HepG2 (cell line): ENCODE data around the gene FAM83C. TPM values are rescaled to one million over a fixed set of nuclear protein-coding genes. Genes with fewer than 3 reads are reported as not detected.

ENCODE experiments used
- CBX5 ChIP-seq: sonication (generic); formaldehyde crosslinking; IDR thresholded peaks from 2 replicates; pipeline ENCODE4 v1.4.0; 2020; ENCODE audit warnings: missing genetic modification reagents, borderline replicate concordance
- MEF2D ChIP-seq: sonication (generic); formaldehyde crosslinking; IDR thresholded peaks from 2 replicates; pipeline ENCODE4 v1.5.1; 2020; ENCODE audit warnings: mild to moderate bottlenecking, missing genetic modification reagents
- REXO4 ChIP-seq: sonication (generic); formaldehyde crosslinking; IDR thresholded peaks from 2 replicates; pipeline ENCODE4 v1.8.0; 2022; ENCODE audit warnings: missing genetic modification reagents, mild to moderate bottlenecking, borderline replicate concordance
- RFX1 ChIP-seq: fragments of 450-650 bp; IDR thresholded peaks from 2 replicates; pipeline ENCODE4 v1.6.1; 2017
- SMAD9 ChIP-seq: sonication (generic); formaldehyde crosslinking; IDR thresholded peaks from 2 replicates; pipeline ENCODE4 v1.5.1; 2020; ENCODE audit warnings: mild to moderate bottlenecking, missing genetic modification reagents
- ZNF224 ChIP-seq: sonication (generic); formaldehyde crosslinking; IDR thresholded peaks from 2 replicates; pipeline ENCODE4 v1.5.0; 2020; ENCODE audit warnings: mild to moderate bottlenecking, missing genetic modification reagents
- ZNF496 ChIP-seq: sonication (generic); formaldehyde crosslinking; IDR thresholded peaks from 2 replicates; pipeline ENCODE4 v1.8.1; 2023; ENCODE audit warnings: mild to moderate bottlenecking, moderate library complexity, missing genetic modification reagents; ENCODE audit not compliant: insufficient replicate concordance
- ZNF570 ChIP-seq: sonication (generic); formaldehyde crosslinking; IDR thresholded peaks from 2 replicates; pipeline ENCODE4 v1.4.0; 2020; ENCODE audit warnings: mild to moderate bottlenecking, missing genetic modification reagents, borderline replicate concordance
- ZNF724P ChIP-seq: sonication (generic); formaldehyde crosslinking; IDR thresholded peaks from 2 replicates; pipeline ENCODE4 v1.8.0; 2022; ENCODE audit warnings: missing genetic modification reagents, borderline replicate concordance
- ZNF776 ChIP-seq: sonication (generic); formaldehyde crosslinking; IDR thresholded peaks from 2 replicates; pipeline ENCODE4 v1.4.0; 2020; ENCODE audit warnings: mild to moderate bottlenecking, missing genetic modification reagents
- ZNF788 ChIP-seq: sonication (generic); formaldehyde crosslinking; IDR thresholded peaks from 2 replicates; pipeline ENCODE4 v1.5.0; 2020; ENCODE audit warnings: mild to moderate bottlenecking, missing genetic modification reagents, borderline replicate concordance
- ZSCAN25 ChIP-seq: sonication (generic); formaldehyde crosslinking; IDR thresholded peaks from 2 replicates; pipeline ENCODE4 v1.8.0; 2022; ENCODE audit warnings: mild to moderate bottlenecking, missing genetic modification reagents
- polyA plus RNA-seq, 8 experiments: library from polyadenylated mRNA; depleted of rRNA in 3 of 8; stranded (reverse) in 7 of 8; unstranded in 1 of 8; fragments of >200 nt; fragmentation: Illumina TruSeq in 4 of 8; extraction: Trizol in 4 of 8; gene quantifications; 2 replicates each; pipeline versions ENCODE4 v1.2.1 to v1.2.3, GENCODE V29; 2011 to 2016; ENCODE audit warnings: low read depth in 4 of 8, missing spikeins in 1 of 8, mixed read lengths in 1 of 8; ENCODE audit not compliant: insufficient read depth in 1 of 8
- total RNA-seq, 5 experiments: library from RNA; depleted of rRNA; stranded (reverse); fragments of >200 nt; fragmentation: Illumina TruSeq; extraction: Trizol; gene quantifications; 2 replicates each; pipeline ENCODE4 v1.2.3, GENCODE V29; 2016; ENCODE audit warnings: low read depth in 1 of 5
- TF ChIP-seq, protein P1 (sequence below): sonication (generic); formaldehyde crosslinking; IDR thresholded peaks from 2 replicates; pipeline ENCODE4 v1.4.0; 2020; ENCODE audit warnings: low read depth, missing genetic modification reagents
- TF ChIP-seq, protein P2 (sequence below): IDR thresholded peaks from 2 replicates; pipeline ENCODE4 v1.6.1; 2012; ENCODE audit warnings: low read length, improper control_type of control experiment
- TF ChIP-seq, protein P3 (sequence below), 2 experiments: sonication (generic) in 1 of 2; formaldehyde crosslinking in 1 of 2; IDR thresholded peaks; 2 replicates each; pipeline versions ENCODE4 v1.4.0 to v1.6.1; 2016 to 2020; ENCODE audit warnings: borderline replicate concordance in 1 of 2, low read depth in 1 of 2, mild to moderate bottlenecking in 1 of 2, missing genetic modification reagents in 1 of 2
- TF ChIP-seq, protein P4 (sequence below): sonication (generic); formaldehyde crosslinking; IDR thresholded peaks from 2 replicates; pipeline ENCODE4 v1.8.1; 2023; ENCODE audit warnings: mild to moderate bottlenecking, missing genetic modification reagents, borderline replicate concordance

The FAM83C gene
- total and polyA plus RNA-seq, 2 of the 13 experiments (the other 11 are each of a cell fraction or from before 2014, with no cell fraction given) = 0.04 TPM; not detected in 1

DNA sequence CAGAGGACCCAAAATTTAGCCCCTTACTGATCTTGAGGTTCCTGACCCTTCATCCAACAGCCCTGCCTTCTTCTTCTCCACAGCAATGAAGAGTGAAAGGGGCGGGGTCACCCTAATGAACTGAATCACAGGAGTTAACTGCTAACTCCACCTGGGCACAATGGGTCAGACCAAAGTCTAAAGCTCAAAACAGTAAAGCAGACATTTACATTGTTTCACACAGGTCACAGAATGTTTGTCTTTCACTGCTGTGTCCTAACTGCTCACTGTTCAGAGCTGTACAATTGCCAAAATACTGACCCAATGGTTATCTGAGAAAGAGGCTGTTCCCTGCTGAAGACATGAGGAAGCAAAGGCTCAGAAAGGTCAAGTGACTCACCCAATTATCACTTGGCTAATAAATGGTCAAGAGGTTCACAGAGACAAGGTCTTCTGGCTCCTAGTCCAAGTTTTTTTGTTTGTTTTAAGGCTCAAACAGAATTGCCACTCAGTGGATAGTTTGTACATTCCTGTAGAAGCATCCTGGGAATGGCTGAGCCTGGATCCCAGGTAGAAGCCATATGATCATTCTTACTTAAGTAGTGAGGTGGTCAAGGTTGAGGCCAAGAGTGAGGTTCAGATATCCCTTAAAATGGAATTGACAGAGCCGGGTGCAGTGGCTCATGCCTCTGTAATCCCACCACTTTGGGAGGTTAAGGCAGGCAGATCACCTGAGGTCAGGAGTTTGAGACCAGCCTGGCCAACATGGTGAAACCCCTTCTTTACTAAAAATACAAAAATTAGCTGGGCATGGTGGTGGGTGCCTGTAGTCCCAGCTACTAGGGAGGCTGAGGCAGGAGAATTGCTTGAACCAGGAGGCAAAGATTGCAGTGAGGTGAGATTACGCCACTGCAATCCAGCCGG, 35.1 kb upstream of the FAM83C start (continued):
- TF ChIP-seq, protein P1, sequence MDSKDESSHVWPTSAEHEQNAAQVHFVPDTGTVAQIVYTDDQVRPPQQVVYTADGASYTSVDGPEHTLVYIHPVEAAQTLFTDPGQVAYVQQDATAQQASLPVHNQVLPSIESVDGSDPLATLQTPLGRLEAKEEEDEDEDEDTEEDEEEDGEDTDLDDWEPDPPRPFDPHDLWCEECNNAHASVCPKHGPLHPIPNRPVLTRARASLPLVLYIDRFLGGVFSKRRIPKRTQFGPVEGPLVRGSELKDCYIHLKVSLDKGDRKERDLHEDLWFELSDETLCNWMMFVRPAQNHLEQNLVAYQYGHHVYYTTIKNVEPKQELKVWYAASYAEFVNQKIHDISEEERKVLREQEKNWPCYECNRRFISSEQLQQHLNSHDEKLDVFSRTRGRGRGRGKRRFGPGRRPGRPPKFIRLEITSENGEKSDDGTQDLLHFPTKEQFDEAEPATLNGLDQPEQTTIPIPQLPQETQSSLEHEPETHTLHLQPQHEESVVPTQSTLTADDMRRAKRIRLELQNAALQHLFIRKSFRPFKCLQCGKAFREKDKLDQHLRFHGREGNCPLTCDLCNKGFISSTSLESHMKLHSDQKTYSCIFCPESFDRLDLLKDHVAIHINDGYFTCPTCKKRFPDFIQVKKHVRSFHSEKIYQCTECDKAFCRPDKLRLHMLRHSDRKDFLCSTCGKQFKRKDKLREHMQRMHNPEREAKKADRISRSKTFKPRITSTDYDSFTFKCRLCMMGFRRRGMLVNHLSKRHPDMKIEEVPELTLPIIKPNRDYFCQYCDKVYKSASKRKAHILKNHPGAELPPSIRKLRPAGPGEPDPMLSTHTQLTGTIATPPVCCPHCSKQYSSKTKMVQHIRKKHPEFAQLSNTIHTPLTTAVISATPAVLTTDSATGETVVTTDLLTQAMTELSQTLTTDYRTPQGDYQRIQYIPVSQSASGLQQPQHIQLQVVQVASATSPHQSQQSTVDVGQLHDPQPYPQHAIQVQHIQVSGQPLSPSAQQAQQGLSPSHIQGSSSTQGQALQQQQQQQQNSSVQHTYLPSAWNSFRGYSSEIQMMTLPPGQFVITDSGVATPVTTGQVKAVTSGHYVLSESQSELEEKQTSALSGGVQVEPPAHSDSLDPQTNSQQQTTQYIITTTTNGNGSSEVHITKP (CRISPR knock-in tag) = peak; percentile 85
- peak; percentile 58 for TF ChIP-seq CBX5 (CRISPR knock-in tag)
- TF ChIP-seq ZNF224 = peak; percentile 90; the same call in 1 of the 2 replicates
- no peak for TF ChIP-seq RFX1
- 0 out of 2 replicates have a peak, but pooled peaks have one; percentile 15 for TF ChIP-seq ZNF724P
- 0 out of 2 replicates have a peak, but pooled peaks have one; percentile 15 for TF ChIP-seq ZNF570 (CRISPR knock-in tag)
- TF ChIP-seq, protein P2, sequence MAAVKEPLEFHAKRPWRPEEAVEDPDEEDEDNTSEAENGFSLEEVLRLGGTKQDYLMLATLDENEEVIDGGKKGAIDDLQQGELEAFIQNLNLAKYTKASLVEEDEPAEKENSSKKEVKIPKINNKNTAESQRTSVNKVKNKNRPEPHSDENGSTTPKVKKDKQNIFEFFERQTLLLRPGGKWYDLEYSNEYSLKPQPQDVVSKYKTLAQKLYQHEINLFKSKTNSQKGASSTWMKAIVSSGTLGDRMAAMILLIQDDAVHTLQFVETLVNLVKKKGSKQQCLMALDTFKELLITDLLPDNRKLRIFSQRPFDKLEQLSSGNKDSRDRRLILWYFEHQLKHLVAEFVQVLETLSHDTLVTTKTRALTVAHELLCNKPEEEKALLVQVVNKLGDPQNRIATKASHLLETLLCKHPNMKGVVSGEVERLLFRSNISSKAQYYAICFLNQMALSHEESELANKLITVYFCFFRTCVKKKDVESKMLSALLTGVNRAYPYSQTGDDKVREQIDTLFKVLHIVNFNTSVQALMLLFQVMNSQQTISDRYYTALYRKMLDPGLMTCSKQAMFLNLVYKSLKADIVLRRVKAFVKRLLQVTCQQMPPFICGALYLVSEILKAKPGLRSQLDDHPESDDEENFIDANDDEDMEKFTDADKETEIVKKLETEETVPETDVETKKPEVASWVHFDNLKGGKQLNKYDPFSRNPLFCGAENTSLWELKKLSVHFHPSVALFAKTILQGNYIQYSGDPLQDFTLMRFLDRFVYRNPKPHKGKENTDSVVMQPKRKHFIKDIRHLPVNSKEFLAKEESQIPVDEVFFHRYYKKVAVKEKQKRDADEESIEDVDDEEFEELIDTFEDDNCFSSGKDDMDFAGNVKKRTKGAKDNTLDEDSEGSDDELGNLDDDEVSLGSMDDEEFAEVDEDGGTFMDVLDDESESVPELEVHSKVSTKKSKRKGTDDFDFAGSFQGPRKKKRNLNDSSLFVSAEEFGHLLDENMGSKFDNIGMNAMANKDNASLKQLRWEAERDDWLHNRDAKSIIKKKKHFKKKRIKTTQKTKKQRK = no peak
- no peak for TF ChIP-seq SMAD9 (CRISPR knock-in tag)
- TF ChIP-seq, protein P3, sequence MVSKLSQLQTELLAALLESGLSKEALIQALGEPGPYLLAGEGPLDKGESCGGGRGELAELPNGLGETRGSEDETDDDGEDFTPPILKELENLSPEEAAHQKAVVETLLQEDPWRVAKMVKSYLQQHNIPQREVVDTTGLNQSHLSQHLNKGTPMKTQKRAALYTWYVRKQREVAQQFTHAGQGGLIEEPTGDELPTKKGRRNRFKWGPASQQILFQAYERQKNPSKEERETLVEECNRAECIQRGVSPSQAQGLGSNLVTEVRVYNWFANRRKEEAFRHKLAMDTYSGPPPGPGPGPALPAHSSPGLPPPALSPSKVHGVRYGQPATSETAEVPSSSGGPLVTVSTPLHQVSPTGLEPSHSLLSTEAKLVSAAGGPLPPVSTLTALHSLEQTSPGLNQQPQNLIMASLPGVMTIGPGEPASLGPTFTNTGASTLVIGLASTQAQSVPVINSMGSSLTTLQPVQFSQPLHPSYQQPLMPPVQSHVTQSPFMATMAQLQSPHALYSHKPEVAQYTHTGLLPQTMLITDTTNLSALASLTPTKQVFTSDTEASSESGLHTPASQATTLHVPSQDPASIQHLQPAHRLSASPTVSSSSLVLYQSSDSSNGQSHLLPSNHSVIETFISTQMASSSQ (IDR thresholded peaks at IDR 0.05; ENCODE audit: low read depth) = peak; percentile 78
- TF ChIP-seq, protein P3 (CRISPR knock-in tag; IDR thresholded peaks at IDR 0.05; ENCODE audit: borderline replicate concordance) = peak; percentile 95; the same call in 1 of the 2 replicates
- TF ChIP-seq, protein P4, sequence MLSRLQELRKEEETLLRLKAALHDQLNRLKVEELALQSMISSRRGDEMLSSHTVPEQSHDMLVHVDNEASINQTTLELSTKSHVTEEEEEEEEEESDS = no peak
- no peak for TF ChIP-seq ZNF776 (CRISPR knock-in tag)
- TF ChIP-seq ZSCAN25 (CRISPR knock-in tag) = no peak
- TF ChIP-seq REXO4 = no peak; the same call in 1 of the 2 replicates
- TF ChIP-seq ZNF788 (CRISPR knock-in tag) = no peak; the same call in 1 of the 2 replicates
- TF ChIP-seq ZNF496 = no peak
- peak; percentile 97 for TF ChIP-seq MEF2D (CRISPR knock-in tag)
